GM18502 (cell line): ENCODE results near the gene LASP1.

ENCODE experiments used
- ATAC-seq: cut with Tn5 transposase; IDR thresholded peaks from one replicate; pipeline ENCODE4 v1.9.1; 2021; ENCODE audit warnings: mild to moderate bottlenecking; ENCODE audit not compliant: unreplicated experiment, poor library complexity

LASP1 gene

DNA sequence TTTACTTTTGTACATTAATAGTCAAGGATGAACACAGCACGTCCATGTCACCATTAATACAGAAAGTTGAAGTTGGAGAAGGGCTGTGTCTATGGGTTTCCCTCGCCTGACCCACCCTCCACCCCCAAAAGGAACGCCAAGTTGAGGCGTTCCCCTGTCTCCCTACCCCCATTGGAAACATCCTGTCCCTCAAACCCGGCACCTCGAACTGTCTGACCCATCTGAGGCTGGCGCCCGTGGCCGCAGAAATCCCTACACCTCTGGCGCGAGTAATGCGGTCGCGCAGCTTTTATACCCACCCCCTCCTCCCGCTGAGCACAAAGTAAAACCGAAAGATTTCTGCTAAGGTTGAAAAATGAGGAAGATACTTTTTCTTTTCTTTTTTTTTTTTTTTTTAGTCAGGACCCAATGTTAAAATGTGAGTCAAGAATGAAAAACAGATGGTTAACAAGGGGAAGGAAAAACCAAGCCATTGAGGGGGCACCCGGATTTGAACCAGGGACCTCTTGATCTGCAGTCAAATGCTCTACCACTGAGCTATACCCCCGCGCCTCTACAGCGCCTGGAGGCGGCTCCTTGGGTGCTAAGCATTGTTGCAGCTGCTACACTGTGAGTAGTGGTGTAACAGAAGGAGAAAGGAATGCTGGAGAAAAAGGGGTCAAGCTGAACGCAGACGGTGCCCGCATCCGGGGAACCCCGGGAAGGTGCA lies 887 bp upstream of the LASP1 start:
- peak; percentile 38 for ATAC-seq

DNA sequence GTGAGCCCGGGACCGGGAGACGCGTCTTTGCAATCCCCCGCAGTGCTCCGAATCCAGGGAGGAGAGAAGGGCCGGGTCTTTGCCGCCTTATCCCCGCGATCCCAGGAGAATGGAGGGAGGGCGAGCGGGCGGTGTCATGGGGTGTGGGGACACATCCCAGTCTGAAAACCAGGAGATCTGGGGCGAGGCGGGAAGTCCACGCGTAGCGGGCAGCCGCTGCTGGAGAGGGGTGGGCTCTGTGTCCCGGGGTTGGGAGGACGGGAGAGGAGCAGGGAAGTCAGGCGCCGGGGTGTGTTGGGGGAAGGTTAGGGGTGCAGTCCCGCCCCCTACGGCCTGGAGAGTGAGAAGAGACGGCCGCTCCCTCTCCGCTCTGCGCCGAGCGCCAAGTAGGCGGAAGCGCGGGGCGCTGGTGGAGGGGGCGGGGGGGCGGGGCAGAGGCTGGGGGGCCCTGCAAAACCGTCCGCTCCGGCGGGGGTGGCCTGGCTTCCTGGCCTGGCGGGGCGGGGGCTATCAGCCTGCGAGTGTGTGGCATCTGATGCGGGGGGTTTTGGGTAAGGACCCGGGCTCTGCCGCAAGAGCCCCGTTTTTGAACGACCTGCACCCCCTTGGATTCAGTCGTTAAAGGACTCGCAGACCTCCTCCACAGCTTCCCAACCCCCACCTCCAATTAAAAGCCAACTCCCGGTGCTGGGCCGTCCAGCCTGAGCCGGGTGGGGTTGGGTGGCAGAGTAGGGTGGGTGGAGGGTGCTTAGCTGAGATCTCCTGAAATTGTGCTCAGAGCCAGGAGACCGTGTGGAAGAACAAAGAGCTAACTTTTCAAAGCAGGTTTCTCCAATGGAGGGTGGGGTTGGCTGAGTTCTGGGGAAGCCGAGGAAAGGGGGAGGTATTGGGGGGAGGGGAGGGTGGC lies 654 bp downstream of the LASP1 start:
- peak; percentile 16 for ATAC-seq

DNA sequence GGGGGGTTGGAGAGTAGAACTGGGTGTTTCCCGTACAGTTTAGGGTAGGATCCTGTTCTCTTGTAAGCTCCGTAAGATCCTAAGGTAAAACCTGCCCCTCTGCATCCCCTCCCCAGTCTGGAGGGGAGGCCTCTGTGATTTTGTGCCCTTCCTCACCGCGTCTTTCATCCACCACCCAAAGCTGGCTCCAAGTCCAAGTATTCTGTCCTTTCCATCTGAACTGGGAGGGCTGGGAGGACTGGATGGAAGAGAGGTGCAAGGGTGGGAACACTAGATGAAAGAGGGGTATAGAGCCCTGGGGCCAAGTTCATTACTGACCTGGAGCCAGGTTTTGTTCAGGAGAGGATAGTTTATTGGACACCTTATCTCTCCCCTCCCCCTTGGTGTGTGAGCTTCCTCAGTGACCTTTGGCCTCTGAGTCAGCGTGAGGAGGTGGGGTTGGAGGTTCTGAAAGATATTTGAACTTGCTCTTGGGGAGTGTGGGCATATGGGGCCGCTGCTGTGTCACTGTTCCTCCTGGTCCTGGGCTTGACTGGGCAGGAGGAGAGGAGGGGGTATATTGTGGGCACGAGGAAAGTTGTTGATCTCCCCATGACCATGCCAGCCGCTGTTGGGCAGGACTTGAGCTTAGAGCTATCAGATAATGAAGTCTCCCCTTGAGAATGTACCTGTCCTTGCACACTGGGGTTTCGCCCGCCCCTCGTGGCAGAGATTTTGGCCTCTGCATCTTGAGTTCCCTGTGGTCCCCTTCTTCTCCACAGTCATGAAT lies 1.6 kb downstream of the LASP1 start:
- ATAC-seq: no peak

DNA sequence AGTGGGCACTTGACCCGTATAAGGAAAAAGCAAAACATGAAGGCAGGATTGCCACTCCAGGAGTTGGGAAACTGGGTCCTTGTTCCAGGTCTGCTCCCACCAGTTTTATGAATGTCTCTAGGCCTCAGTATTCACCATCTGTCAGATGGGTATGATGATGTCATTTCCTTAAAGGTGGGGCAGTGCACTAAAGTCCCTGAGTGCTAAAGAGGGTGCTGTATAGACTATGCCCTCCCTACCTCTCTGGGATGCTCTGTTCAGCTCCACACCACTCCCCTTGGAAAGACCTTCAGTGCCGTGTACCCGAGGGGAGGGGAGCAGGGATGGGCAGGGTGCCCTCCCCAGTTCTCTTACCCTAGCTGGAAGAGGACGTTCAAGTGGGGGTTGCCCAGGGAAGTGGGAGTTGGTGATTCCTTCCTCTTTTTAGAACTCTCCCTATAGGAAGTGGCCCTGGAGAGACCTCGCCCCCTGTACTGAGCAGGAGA lies 2.2 kb downstream of the LASP1 start:
- ATAC-seq: no peak

DNA sequence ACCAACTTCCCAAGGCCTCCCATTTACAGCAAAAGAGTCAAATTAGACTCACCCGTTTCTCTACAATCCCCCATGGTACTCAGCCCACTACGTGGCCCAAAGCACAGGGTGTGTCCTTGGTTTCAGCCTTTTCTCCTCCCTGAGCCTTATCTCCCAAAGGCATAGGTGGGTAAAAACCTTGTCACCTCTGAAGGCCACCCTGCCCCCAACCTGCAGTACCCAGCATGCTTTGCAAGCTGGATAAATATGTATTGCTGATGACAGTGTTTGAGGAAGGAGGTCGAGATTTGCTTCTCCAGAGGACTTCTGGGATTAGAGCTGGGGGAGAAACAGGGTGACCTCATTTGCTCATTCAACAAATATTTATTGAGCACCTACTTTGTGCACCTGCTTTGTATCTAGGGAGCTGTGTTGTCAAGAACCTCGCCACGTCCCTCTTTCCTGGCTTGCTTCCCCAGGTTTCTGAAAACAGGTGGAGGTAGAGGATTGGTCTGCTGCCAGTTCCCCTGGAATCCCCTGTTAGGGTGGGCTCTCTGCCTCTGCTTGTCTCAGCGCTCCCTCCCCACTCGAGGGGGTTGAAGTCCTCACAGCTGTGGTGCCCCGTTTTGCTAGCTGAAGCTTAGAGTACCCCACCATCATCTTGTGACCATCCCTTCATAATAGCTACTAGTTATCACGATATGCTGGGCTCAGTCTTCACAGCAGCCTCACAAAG lies 3.0 kb downstream of the LASP1 start:
- ATAC-seq: no peak

DNA sequence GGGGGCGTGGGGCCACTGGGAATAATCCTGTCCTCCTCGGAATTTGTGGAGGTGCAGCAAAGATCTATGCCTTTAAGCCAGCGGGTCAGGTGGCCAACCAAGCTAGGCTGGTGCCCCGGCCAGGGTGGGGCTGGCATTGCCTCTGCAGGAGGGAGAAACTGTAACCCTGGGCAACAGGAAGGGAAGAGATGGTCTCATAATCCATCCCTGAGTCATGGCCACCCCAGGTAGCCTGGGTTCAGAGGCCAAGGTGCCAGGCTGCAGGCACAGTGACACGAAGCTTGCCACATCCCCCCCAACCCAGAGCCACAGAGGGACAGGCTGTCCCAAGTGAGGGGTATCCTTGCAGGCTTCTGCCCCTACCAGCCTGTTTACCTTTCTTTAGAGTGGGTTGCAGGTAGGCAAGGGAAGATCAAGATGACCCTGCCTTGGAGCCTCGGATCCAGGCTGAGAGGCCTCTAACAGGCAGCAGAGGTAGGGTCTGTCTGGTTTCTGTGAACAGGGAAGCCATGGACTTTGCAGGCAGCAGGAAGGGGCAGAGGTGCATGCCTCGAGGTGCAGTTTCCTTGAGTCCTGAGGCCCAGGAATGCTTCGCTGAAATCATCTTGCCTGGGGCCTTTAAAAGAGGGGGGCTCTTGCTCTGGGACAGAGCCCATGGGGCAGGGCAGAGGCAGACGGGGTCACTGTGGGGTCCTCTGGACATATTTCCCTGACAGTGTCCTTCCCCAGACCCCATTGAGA lies 4.0 kb downstream of the LASP1 start:
- ATAC-seq: no peak

DNA sequence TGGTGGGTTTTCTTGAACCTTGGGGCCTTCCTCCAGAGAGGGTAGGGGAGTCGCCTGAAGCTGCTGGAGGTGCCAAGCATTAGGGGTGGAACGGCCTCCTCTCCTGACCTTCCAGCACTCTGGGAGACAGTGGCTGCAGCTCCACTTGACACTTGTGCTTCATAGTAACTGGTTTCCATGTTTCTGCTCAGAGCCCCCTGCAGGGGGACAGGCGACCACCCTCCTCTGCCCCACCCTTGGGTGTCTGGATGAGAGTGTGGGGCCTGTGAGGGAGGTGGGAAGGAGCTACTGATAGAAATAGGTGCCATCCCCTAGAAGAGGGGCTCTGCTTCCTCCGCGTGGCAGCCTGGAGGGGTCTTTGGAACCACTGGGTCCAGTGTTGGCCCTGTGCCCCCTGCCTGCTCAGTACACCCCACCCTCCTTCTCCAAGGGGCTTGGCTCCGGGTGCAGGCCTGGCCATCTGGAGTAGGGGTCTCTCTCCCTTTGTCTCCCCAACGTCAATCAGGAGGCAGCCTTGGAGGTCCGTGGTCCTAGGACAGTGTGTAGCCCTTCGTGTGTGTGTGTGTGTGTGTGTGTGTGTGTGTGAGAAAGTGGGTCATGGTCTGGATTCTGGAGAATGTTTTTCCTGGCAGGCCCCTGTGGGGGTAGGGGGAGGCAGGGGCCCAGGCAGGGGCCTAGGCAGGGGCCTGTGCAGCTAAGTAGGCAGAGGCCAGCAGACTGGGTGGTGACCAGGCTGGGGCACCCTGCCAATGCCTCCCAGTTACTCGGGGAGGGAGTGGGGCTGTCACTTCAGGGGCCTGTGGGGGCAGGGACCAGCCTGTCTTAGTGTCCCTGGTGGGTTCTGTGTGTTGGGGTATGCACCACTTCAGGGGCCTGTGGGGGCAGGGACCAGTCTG lies 4.9 kb downstream of the LASP1 start:
- no peak for ATAC-seq

DNA sequence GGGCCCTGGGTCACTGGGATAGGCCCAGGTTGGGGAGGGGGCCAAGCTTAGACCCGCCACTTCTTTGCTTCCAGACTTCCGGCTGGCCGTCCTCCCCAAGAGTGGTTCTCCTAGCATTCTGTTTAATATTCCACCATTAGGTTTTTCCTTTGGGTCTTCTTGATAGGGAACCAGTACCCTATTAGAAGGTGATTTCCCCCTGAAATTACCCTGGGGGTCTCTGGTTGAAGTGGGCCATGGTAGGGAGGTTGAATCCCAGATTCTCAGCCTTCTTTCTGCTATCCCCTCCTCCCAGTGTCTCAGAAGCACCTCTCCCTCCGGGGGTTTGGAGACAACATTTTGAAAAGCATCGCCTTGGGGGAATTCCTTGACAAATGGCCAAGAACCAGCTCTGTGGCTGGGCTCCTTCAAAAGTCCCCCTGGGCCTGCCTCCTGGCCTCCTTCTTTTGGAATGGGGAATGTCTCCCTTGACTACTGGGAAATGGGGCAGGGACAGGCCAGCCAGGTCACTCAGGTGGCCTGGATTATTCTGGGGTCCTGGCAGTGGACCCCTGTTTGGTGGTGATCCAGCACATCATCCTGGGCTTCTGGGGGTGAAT lies 5.7 kb downstream of the LASP1 start:
- no peak for ATAC-seq

DNA sequence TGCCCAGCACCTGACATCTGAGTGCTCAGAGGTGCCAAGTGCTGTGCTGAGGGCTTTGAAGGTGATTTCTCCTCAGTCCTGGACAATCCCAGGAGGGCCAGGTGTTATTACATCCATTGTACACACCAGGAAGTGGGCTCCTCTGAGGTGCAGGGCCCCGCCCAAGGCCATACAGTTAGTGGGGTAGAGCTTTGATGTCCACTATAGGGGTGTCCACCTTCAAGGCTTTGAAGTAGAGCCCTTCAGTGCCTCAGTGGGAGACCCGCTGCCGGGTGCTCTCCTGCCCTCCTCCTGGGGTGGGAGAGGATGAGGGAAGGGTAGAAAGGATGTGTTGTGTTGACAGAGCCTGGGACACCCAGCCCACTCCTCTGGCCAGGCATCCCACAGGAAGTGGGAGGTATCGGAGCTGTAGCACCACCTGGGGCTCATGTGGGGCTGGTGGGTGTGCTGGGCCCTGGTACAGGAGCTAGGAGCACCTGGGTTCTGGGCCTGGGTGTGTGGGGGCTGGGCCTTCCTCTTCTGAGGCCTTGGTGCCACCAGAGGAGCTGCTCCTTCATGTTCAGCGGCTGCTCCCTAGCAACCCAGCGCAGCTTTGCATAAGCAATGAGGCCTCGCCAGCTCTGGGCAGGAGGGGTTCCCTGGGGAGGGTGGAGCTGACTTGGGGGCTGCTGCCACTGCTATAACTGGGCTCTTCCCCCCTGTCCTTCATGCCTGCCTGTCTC lies 7.4 kb downstream of the LASP1 start:
- no peak for ATAC-seq

DNA sequence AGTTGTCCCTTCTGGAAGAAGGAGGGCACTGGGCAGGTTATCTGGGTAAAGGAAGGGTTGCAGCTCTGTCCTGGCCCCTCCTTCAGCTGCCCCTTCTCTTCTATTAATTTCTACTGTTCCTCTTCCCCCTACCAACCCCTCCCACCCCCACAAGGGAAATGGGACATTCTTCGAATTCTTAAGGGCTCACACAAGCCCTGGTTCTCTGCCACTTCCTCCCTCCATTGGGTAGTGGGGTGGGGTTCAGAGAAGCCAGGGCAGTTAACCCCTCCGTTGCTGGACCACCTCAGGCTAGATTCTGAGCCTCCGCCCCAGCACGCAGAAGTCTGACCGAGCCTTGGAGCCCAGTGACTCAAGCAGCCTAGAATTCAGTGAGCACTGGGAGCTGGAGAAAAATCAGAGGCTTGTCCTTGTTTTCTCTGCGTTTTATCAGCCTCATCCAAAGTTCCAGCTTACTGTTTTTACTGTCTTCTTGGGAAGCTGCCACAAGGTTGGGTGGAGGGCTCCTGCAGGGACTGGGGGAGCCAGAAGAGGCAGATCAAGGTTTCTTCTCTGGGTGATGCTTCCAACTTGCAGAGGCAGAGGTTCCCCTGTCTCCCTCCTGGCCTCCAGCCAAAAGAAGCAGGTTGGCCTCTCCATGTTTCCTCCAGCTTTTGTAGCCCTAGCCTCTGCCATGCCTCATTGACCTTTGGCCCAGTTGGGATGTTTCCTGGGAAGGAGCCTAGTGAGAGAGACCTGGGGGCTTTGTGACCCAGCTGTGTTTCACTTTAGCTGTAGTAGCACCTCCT lies 10.2 kb downstream of the LASP1 start:
- no peak for ATAC-seq

DNA sequence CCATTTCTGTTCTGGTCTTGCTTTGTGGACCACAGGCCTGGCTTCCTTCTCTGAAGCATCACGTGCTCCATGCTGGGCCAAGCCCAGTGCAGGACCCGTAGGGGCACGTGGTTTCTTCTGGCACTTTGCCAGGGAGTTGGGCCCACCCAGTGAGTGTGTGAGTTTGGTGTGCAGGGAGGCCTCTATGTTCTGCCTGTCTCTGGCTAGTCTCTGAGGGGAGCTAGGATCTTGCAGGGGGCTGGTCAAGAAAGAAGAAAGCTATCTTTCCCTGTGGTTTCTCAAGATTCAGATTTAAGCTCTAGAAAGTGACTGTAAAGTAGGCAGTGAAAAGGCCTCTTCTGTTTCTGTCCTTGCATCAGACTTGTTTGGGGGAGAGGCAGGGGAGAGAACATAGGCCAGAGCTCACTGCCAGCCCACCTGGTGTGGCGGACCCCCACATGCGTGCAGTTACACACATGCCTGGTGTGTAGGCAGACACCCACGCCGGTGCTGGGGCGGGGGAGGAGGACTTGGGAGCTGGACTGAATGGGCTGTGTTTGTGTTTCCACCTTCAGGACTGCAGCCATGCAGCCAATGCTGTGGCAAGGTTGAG lies 11.8 kb downstream of the LASP1 start:
- ATAC-seq: no peak

DNA sequence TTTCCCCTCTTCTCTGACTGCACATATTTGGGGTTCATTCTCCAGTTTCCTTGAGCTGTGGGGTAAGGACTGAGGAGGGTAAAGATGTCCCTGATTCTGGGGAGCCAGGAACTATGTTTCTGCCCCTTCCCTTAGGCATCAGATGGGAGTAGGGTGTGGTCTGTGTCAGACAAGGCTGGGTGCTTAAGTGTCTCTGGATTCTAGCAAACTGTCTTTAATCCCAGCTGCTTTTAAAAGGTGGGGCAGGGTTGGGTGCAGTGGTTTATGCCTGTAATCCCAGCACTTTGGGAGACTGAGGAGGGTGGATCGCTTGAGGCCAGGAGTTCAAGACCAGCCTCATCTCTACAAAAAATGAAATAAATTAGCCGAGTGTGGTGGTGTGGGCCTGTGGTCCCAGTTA lies 13.0 kb downstream of the LASP1 start:
- no peak for ATAC-seq

DNA sequence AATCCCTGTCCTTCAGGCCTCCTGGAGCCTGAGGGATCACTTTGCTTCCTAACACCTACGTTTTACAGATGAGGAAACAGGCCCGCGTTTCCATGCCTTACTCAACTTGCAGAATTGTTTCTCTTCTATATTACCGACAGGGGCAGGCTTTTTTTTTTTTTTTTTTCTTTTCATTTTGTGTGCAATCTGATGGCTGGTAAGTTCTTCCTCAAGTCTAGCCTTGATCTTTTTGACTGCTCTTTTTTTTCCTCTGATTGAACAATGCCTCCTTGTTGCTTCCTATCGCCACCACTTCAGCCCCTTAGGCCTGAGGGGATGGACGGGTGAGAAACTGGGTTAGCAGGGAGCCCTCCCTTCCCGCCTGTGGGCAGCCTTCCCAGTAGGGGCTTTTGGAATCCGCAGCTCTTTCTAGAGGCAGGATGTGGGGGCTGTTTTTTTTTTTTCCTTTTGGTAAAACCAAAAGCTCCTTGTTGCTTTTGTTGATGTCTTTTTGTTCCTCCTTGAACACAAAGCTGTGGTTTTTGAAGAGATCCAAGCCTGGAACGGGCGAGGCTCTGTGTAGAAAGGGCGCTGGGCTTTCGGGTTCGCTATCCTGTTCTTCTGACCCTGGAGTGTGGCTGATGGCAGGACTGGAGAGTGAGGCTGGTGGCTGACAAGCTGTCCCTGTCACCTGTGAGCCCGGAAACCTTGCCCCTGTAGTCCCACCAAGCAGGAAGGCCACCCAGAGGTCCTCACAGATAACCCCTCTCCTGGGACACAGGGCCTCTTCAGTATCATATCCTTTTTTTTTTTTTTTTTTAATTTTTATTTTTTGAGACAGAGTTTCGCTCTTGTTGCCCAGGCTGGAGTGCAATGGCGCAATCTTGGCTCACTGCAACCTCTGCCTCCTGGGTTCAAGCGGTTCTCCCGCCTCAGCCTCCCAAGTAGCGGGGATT lies 14.0 kb downstream of the LASP1 start:
- ATAC-seq: no peak

DNA sequence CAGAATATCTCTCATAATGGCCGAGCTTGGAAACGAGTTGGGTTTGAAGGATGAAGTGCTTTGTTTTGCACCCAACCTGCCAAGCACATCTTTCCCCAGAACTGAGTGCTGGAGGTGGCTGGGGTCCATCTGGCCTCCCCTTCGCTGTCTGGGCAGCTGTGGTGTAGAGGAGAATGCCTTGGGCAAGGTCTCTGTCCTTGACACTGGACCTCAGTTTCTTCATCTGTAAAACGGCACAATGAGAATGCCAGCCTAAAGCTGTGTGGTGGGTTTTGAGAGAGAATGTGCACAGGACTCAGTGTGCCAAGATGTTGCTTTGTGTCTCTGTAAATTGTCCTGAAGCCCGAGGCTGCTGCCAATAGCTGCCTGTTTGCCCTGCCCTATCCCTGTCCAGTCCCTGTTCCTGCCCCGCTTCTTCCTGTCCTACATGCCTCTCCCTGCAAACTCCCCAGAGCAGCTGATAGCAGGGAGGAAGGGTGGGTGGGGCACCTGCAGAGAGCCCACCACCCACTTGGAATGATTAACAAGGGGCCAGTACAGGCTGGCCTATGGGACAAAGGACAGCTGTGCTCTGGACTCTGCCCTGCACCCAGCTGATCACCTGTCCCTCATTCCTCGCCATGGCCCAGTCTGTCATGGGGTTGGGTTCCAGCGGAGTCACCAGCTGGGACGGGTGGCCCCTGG lies 15.3 kb downstream of the LASP1 start:
- no peak for ATAC-seq
